GM21723 (cell line): Measurements from ENCODE around the gene SKA3.

Source experiments
- ATAC-seq: cut with Tn5 transposase; IDR thresholded peaks from one replicate; pipeline ENCODE4 v1.9.1; 2021; ENCODE audit warnings: mild to moderate bottlenecking, moderate library complexity; ENCODE audit not compliant: unreplicated experiment

The SKA3 gene

GRCh38 chr13:21117104-21117809, 59.1 kb downstream of the SKA3 start:
- no peak for ATAC-seq

GRCh38 chr13:21116141-21116540, 60.2 kb downstream of the SKA3 start:
- ATAC-seq, result no peak

DNA sequence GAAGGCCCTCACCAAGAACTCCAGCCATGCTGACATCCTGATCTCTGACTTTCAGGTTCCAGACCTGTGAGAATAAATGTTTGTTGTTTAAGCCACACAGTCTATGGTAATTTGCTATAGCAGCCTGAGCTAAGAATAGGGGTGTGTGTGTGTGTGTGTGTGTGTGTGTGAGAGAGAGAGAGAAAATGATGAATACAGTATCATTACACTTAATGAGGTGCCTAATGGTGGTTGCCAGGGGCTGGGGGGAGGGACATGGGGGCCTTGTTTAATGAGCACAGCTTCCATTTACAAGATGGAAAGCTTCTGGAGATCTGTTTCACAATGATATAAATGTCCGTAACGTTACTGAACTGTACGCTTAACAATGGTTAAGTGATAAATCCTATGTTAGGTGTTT, 61.1 kb downstream of the SKA3 start:
- no peak for ATAC-seq

GRCh38 chr13:21111546-21111945, 64.8 kb downstream of the SKA3 start:
- no peak for ATAC-seq

GRCh38 chr13:21109168-21109567, 67.2 kb downstream of the SKA3 start:
- no peak for ATAC-seq

GRCh38 chr13:21106089-21106488, 70.3 kb downstream of the SKA3 start:
- no peak for ATAC-seq

GRCh38 chr13:21104199-21105019, 71.9 kb downstream of the SKA3 start:
- ATAC-seq, result no peak
